UCSD-AML1 (cell line): ENCODE data around the gene PIM2.
"Not testable (repeated sequence)": the region's sequence is repeated elsewhere in the genome, so short reads cannot be mapped to it uniquely, and the experiment has no call there.

Source experiments
- DNase-seq: peaks from one replicate; lab custom pipeline; 2025; ENCODE audit not compliant: unreplicated experiment; lab: John Stamatoyannopoulos, UW

PIM2 gene

DNA sequence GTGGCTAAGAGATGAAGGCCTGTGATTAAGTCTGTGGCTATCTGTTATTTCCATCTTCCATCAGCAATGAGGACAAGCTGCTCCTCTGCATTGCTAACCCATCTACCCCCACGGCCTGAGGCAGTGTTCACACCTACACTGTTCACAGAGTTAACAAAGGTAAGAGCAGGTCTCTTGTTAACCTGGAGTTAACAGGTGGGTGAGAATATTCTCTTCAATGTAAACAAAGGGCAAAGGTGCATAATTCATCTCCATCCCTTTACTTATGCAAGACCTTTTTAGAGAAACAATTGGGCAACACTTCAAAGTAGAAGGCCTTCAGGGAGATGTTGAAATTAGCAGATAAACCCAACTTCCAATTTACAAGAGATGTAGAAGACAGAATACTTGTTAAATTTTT, 10.2 kb downstream of the PIM2 start:
- DNase-seq, result no peak

DNA sequence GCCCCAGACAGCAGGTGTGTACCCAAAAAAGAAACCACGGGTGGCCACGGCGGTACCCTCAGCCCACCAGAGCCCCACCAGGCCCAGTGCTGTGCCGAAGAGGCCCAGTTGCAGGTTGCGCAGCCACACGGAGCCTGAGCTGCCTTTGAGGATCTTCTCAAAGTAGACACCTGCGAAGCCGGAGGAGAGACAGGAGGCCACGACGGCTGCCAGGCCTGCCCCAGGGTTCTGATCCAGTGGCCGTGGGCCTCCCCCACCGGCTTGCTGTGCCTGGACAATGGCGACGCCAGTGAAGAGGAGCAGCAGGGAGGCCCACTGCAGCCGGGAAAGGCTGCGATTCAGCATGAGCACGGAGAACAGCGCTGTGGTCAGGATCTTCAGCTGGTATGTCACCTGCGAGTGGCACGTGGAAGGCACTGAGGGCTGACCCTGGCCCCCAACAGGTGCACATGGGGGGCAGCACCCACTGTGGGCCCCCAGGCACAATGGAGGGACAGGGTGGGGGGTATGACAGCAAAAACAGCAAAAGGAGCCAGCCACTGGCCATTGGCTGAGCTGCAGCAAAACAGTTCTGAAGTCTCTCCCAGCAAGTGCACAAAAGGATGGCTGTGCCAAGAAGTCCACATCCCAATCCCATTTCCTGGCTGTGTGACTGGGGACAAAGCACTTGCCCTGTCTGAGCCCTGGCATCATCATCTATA, 13.6 kb downstream of the PIM2 start:
- no peak for DNase-seq

DNA sequence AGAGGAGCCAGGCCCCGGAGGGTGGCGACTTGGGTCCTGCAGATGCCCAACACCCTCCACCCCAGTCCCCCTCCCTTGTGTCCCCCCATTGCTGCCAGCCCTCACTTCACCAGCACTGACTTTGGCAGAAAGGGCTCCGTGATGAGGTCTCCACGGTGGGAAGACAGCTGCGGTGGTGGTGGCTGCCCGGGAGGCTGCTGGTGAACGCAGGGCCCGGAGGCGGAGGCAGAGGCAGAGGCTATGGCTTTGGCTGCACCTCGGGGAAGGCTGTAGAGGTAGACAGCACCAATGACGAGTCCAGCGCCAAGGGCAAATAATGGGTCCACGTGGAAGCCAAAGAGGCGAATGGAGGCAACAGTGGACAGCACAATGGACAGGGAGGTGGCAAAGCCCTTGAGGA, 14.2 kb downstream of the PIM2 start:
- no peak for DNase-seq

- no peak for DNase-seq
Measured at GRCh38 chrX:48904180-48904579, 14.6 kb downstream of the PIM2 start.

DNA sequence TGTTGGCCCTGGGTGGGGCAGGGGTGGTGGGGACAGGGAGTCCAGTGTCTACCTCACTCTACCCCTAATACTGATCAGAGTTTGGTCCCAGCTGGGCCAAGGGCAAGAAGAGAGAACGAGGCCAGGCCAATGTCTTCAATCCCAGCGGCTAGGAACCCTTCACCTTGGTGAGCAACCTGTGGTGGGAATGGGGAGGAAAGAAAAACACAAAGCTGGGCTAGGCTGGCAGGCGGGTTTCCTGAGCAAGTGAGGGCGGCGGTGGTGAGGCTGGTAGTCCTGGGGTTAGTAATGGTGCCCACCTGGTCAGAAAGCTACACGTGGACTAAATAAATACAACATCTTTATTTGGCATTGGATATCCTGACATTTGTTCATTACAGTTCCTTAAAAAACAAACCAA, 15.5 kb downstream of the PIM2 start:
- no peak for DNase-seq

DNA sequence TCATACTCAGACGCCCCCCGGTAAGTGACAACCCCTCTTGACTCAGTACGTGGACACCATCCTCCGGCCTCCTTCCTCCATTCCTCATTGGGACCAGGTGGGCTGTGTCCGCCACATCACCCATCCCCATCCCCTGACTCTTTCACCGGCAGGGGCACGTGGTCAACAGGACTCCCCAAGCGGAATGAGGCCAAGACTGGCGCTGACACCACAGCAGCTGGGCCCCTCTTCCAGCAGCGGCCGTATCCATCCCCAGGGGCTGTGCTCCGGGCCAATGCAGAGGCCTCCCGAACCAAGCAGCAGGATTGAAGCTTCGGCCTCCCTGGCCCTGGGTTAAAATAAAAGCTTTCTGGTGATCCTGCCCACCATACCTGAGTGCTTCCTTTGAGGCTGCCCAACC, 16.0 kb downstream of the PIM2 start:
- DNase-seq, result no peak

GRCh38 chrX:48902135-48902534, 16.7 kb downstream of the PIM2 start:
- DNase-seq, result no peak

DNA sequence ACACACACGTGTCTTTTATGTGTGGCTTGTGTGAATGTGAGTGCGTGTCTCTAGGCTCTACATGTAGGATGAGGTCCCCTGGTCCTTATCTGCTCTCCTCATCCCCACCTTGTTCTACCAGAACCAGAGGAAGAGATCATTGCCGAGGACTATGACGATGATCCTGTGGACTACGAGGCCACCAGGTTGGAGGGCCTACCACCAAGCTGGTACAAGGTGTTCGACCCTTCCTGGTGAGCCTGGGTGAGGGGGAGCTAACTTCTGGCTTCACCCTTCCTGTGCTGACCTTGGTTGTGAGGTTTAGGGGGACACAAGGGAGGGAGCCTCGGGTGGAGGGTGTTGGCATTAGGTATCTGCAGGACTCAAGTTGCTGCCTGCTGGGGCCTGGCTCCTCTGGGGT, 17.8 kb downstream of the PIM2 start:
- DNase-seq, result no peak

- DNase-seq, result no peak
Measured at GRCh38 chrX:48899078-48899410, 19.8 kb downstream of the PIM2 start.

GRCh38 chrX:48897625-48898306, 21.1 kb downstream of the PIM2 start, which contains the start of the genes PQBP1 and TIMM17B:
PQBP1 (plus strand) TSS chrX:48897930; CDS start chrX:48898510, 580 bp downstream.
TIMM17B (minus strand) TSS chrX:48897768; CDS start chrX:48897749, 19 bp downstream.
- peak; percentile 88 for DNase-seq

- peak; percentile 75 for DNase-seq
Measured at GRCh38 chrX:48897157-48897624, 21.6 kb downstream of the PIM2 start.

- no peak for DNase-seq
Measured at GRCh38 chrX:48896611-48897011, 22.2 kb downstream of the PIM2 start.

DNA sequence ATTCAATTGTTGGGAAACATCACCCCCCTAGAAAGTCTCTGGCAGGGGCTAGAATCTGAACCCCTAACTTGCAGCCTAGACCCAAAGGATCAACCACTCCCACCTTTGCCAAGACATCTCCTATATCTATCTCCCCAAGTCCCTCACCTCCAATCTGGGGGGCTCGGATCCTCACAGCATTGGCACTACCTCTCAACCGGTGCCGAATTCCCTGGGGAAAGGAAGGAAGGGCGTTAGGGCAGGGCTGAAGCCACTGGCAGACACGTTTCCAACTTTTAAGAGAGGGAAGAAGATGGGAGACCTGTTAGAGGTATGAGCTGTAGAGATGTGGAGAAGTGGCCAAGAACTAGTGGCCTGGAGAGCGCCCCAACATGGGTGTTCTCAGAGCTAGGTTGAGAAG, 23.9 kb downstream of the PIM2 start:
- DNase-seq, result no peak

GRCh38 chrX:48893556-48894348, 25.1 kb downstream of the PIM2 start:
- no peak for DNase-seq

GRCh38 chrX:48892896-48893295, 25.9 kb downstream of the PIM2 start:
- DNase-seq, result no peak

DNA sequence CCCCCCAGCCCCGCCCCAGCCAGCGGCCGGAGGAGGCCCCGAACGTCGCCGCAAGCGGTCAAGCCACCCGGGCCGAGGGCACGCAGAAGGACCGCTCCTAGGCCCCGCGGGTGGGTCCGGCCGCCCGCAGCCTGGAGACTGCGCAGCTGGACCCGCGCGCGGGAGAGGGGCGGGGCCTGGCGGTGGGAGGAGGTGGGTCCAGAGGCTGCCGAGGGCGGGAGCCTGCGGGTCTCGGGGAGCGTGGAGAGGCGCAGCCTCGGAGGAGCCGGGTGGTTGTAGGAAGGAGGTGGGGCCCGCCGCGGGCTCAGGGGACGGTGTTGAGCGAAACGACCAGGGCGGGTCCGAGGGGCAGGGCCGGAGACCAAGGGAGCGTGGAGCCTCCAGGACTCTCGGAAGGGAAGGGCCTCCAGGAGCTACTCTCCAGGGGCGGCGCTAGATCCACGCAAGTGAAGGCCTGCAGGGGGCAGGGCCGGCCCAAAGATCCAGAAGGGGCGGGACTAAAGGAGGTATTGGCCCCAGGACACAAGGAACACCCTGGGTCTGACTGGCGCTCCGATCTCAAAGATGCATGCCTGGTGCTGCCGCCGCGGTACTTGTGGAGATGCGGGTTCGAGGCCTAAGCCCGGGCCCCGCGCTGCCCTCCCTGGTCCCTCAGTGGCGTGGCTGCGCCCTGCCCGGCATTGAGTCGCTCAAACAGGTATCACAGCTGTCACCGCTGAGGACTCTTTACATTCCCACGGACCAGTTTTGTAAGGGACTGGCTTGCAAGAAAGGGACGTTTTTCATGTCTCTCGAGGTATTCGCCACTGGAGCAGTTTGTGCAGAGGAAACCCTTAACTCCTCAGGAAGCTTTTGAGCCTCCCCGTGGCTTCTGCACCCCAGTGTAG, 27.2 kb downstream of the PIM2 start:
- peak; percentile 87 for DNase-seq

- DNase-seq, result no peak
Measured at GRCh38 chrX:48890934-48891401, 27.9 kb downstream of the PIM2 start.

- DNase-seq, result no peak
Measured at GRCh38 chrX:48890296-48890925, 28.4 kb downstream of the PIM2 start.

GRCh38 chrX:48886586-48886985, 32.2 kb downstream of the PIM2 start:
- not testable (repeated sequence) for DNase-seq

DNA sequence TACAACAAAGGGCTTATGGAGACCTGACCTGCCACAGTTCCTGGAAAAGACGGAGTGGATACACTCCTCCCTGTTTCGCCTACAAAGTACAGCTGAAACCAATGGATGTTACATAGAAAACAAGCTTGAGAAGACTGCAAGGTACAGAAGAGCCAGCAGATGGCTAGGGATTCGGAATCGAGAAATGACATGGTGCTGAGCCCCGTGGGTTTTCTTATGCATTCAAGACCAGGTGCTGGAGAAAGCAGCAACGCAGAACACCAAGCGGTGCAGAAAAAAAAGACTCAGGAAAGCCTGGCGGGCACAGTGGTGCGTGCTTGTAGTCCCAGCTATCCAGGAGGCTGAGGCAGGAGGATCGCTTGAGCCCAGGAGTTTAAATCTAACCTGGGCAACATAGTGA, 35.1 kb downstream of the PIM2 start:
- DNase-seq, result no peak
